GM19438 (cell line): ENCODE data around the gene SLC35F2.
"Not testable (repeated sequence)": the region's sequence is repeated elsewhere in the genome, so short reads cannot be mapped to it uniquely, and the experiment has no call there.

ENCODE experiments used
- ATAC-seq: cut with Tn5 transposase; IDR thresholded peaks from one replicate; pipeline ENCODE4 v1.9.1; 2021; ENCODE audit warnings: low read depth; ENCODE audit not compliant: unreplicated experiment

Gene SLC35F2

DNA sequence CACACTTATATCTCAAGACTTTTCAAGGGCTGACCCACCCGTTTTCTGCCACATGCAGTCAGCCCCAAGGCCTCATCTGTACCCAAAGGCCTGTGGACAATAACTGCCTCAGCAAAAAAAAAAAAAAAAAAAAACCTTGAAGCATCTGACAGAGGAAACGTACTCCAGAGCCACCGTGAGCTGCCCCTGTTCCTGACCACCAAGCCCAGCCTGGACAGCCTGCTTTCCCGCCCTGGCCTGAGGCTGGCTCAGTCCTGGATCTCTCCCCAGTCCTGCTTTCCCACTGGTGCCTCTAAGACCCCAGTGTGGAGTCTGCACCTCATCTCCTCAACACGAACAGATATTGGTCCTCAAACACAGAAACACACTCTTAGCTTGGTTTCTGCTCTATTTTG, 66.5 kb downstream of the SLC35F2 start:
- ATAC-seq = no peak

DNA sequence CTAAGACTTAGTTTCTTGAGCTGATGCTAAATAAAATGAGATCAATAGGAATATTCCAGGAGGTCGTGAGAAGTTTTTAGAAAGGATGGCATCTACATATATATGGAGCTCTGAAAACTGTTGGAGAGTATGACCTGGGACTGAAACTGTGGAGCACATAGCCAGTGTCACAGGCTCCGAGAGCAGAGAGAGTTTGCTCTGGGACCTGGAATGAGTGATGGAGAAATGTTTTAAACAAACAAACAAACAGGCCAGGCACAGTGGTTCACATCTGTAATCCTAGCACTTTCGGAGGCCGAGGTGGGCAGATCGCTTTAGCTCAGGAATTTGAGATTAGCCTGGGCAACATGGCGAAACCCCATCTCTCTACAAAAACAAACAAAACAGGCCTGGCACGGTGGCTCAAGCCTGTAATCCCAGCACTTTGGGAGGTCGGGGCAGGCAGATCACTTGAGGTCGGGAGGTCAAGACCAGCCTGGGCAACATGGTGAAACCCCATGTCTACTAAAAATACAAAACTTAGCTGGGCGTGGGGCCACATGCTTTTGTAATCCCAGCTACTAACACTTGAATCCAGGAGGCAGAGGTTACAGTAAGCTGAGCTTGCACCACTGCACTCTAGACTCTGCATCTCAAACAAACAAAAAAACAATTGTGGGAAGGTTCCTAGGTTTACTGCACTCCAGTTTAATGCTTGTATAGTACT, 67.1 kb downstream of the SLC35F2 start:
- no peak for ATAC-seq

DNA sequence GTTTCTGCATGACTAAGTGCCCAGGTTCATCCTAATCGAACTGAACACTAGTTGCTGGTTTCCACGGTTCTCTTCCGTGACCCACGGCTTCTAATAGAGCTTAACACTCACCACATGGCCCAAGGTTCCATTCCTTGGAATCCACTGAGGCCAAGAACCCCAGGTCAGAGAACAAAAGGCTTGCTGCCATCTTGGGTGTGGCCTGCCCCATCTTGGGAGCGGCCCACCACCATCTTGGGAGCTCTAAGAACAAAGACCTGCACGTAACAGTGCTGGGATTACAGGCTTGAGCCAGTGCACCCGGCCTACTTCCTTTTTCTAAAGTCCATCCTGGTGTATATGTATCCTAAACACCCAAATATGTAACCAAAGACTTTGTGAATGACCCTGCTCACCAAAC, 68.8 kb downstream of the SLC35F2 start:
- ATAC-seq = no peak

DNA sequence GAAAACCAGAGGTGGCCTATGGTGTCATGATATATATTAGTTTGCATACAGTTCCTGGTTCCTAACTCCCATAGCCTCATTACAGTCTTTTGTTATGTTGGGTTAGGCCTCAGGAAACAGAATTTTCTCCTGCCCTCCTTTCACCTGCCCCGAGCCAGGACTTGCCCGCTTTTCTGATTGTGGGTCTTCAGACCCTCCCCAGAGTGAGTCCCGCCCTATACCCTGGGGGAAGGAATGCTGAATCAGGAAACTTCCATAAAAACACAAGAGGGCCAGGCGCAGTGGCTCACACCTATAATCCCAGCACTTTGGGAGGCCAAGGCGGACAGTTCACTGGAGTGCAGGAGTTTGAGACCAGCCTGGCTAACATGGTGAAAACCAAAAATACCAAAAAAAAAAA, 70.9 kb downstream of the SLC35F2 start:
- no peak for ATAC-seq

DNA sequence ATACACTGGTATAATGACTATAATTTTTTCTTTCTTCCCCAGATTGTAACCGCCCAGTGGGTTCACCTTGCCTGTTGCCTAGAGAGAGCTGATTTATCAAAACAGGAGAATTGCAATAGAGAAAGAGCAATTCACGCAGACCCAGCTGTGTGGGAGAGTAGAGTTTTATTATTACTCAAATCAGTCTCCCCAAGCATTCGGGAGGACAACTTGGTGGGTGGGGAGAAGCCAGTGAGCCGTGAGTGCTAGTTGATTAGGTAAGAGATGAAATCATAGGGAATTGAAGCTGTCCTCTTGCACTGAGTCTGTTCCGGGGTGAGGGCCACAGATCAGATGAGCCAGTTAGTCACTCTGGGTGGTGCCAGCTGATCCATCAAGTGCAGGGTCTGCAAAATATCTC, 73.2 kb downstream of the SLC35F2 start:
- ATAC-seq = no peak

DNA sequence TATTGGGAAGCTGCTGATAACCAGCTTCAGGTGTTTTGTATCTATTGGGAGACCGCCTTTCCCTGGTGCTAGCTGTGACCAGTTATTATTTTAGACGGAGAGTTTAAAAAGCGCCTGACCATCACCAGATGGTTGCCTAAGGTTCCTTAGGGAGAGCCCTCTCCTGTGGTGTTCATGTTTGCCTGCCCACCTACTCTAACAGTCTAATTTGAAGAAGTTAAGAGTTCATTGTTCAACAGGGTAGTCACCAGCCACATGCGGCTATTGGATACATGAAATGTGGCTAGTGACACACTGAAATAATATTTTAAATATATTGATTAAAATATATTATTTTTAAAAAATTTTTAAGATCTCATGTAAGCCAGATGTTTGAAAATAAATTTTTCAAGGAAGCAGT, 75.5 kb downstream of the SLC35F2 start:
- ATAC-seq = no peak

DNA sequence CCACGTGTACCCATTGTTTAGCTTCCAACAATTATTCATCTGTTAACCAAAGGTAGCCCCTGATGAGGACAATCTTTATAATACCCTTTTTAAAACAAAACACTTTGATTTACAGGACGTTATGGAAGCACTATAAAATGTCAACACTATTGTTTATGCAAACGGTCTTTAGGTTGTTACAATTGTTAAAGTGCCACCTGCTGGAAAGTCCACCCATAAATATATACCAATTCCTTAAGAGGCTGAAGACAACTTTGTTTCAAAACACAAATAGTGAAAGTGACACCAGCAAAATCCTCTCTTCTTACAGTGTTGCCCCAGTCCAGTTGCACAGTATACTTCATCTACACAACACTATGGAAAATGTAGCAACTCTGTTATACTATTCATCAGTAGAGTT, 77.8 kb downstream of the SLC35F2 start:
- no peak for ATAC-seq

DNA sequence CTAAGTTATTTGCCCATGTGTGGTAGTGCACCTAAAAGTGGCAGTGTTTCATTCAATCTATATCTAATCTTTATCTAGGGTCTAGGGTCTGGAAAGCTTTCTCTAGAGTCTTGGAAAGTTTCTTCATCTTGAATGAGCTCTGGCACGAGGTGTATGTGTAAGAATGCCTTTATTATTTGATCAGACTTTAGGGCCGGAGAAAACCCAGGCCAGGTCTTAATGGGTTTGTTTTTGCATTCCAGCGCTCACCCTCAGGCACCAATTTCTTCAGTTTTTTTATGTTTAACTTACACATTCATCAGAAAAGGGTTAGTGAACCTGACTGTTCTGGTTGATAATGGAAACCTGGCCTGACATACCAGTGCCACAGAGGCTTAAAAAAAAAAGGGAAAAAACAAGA, 78.5 kb downstream of the SLC35F2 start:
- ATAC-seq = no peak

DNA sequence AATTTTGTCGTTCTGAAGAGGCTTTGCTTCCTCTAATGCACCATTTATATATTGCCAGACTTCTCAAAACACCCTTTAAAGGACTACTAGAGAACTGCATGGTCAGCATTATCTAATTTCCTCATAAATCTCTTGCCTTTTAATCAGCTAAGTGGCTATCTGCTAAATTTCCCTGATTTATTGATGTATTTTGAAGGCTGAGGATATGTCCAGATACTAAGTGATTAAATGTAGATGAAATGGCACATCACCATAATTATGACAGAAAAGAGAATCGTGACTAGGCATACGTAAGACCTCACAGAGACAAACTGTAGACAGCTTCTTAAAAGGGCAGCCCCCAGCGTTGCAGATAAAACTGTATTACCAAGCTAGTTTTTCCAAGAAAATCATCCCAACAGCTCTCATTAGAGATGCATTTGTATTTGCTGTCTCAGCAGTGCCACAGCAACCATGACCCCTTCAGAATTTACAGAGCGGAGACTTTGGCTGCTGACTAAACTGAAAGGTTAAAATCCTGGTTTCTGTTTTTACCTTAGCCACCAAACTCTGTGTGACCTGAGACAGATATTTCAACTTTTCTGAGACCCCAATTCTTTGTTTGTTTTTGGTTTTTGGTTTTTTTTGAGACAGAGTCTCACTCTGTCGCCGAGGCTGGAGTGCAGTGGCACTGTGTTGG, 79.6 kb downstream of the SLC35F2 start:
- ATAC-seq = no peak

DNA sequence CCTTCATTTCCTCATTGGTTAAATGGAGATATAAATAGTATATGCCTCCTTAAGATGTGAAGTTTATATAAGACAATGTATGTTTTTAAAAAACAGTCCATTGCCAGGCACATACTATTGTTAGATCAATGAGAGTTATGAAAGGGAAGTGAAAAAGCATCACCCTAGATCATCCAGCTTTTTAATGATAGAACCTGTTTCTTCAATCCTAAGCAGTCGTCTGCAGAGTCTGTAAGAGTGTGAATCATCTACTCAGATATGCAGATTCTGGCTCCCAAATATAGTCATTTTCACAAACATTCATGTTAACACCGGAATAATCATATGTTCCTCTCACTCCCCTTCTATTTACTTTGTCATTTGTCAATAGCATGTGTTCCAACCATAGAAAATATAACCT, 81.5 kb downstream of the SLC35F2 start:
- ATAC-seq = no peak

DNA sequence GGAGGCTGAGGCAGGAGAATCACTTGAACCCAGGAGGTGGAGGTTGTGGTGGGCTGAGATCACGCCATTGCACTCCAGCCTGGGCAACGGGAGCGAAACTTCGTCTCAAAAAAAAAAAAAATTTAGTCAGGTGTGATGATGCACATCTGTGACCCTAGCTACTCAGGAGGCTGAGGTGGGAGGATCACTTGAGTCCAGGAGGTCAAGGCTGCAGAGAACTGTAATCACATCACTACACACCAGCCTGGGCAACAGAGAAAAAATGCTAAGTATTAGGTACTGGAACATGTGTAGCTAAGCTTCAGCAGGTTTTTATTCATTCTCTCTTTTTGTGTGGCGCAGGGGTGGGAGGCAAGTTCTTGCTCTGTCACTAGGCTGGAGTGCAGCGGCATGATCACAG, 82.5 kb downstream of the SLC35F2 start:
- ATAC-seq = no peak

DNA sequence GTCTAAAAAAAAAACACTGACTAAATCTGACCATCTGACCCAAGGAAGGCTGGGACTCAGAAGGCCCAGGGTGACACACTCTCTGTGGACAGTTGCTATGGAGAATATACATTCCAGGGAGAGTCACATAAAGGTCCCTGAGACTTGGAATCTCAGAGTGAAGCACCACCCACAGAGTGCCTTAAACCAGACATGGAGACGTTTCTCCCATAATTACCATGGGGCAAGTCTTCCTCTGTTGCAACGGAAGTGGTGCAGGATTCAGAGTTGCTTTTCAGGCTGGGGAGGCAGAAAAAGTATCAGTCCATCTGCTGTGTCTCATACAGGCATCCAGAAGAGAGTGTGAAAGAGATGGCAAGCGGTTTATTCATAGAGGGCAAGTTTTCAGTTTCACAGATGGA, 88.0 kb downstream of the SLC35F2 start:
- no peak for ATAC-seq

DNA sequence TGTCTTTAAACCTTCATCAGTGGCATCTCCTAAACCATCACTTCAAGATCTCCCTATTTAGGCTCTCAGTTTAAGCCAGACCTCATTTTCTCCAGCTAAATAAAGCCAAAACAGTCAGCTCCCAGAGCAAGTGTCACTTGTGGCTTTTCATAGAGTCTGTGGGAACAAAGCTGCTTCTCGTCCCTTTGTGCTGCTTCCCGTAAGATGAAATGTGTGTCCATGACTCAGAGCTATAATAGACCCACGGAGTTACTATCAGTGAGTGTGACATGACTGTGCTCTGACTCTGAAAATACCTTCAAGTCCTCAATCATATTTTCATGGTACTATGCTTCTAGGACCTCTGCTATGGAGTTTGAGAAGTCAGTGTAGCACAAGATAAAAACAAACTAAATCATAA, 89.4 kb downstream of the SLC35F2 start:
- no peak for ATAC-seq

DNA sequence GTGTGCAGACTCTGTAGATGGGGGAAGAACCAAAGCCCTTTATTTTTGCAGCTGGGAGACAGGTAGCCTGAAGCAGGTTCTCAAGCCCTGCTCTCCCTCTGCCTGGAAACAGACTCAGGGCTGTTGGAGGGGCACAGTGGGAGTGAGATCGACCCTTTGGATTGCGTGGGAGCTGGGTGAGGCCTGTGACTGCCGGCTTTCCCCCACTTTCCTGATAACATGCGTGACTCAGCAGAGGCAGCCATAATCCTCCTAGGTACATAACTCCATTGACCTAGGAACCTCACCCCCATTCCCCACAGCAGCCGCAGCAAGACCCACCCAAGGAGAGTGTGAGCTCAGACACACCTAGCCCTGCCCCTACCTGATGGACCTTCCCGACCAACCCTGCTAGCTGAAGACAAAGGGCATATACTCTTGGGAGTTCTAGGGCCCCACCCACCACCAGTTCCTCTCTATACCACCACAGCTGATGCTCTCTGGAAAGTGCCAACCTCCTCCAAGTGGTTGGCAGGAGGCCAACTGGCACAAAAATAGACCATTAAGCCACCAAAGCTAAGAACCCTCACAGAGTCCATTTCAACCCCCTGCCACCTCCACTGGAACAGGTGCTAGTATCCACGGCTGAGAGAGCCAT, 99.8 kb downstream of the SLC35F2 start:
- ATAC-seq = not testable (repeated sequence)

DNA sequence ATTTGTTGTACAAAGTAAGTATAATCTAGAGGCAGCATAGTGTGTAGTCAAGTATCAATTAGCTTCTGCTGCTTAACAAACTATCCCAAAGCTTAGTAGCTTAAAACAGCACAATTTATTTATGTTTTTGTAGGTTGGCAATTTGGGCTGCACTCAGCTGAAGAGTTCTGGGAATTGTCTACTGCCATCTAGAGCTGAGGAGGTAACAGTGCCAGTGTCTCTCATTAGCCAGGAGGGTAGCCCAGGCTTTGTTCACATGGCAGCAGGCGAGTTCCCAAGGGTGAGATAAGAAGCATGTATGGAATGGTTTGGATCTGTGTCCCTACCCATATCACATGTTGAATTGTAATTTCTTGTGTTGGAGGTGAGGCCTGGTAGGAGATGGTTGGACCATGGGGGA, 100.9 kb downstream of the SLC35F2 start:
- no peak for ATAC-seq

DNA sequence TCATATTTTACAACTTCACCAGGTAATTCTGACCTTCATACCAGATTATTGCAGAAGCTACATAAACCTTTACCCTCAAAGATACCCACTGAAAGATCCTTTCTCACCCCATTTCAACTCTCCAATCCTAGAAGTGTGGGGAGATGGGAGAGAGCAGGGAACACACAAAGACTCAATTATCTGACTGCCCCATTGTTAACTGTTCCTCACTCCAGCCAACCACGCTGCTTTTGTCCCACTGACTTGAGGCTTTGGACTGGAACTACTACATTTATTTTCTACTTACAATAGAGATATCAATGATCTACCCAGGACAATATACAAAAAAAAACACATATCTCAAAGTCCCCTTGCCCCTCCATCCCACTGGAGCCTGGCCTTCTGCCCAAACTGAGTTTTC, 102.0 kb downstream of the SLC35F2 start:
- ATAC-seq = no peak

DNA sequence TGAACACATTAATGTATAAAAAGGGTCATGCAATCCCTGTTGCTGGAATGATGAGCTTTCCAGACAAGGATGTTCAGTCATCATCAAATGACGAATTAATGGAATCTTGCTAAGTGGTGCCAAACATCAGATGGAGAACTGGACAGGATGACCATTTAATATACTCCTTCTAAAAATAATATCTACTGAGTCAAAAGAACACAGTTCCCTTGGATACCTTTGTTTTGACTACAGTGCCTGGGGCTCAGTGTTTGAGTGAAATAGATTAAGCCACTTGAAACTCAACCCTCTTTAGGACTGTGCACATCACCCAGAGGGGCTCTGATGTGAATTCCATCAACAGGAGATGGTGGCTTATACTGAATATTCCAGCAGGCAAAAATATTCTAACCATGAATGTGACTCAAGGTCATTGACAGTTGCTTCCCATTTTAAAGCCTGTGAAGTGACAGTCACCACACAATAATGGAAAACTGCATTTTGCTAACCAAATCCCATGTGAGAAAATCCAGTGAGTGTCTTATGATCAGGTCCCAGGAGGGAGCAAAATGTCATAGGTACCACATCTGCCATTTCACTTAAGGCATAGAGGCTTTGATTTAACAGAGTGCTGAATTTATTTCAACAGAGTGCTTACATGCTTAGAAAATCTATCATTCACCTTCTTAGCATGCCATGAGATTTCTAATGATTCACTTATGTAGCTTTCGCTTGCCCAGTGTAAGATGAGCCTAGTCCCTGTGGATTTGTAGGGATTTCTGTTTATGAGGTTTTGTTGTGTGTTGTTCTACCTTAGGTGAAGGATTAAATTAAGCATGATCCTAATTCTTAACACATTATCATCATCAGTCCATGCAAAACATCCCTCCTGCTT, 105.4 kb downstream of the SLC35F2 start:
- ATAC-seq = no peak

DNA sequence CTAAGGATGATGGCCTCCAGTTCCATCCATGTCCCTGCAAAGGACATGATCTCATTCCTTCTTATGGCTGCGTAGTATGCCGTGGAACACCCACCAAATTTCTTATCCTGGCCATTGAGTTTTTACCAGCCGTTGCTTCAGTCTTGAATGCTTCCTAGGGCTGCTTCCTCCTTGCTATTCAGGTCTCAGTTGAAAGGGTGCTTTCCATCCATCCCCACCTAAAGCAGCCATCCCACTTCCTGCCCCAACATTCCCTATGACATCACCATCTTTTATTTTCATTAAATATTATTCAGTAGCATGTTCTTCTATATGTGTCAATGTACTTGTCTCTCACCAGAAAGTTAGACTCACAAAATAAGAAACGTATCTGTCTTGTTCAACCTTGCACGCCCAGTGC, 106.1 kb downstream of the SLC35F2 start:
- ATAC-seq = no peak

DNA sequence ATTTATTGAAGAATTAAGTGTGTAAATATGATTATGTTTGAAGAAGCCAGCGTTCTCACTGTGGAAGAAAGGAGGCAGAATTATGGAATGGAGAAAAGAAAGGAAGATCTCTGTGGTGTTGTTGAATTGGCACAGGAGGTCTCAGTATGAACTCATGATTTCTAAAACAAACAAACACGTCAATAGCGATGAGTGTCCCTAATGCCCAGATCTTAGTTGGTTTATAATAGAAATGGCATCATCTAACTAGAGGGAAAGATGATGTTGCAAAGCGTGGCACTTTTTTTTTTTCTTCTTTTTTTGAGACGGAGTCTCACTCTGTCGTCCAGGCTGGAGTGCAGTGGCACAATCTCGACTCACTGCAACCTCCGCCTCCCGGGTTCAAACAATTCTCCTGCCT, 107.5 kb downstream of the SLC35F2 start:
- ATAC-seq = no peak

DNA sequence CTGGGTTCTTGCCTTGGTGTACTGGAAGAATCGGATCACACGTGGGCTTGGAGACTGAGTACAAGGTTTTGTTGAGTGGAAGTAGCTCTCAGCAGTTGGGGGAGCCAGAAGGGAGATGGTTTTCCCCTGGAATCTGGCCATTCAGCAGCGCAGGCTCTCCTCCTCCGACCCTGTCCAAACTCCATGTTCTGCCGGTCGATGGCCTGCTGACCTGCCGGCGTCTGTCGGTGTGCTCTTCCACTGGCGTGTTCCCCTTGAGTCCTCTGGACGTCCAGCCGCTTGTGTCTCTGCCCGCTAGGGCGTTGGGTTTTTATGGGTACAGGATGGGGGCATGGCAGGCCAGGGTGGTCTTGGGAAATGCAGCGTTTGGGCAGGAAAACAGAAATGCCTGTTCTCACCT, 108.3 kb downstream of the SLC35F2 start:
- ATAC-seq = no peak

DNA sequence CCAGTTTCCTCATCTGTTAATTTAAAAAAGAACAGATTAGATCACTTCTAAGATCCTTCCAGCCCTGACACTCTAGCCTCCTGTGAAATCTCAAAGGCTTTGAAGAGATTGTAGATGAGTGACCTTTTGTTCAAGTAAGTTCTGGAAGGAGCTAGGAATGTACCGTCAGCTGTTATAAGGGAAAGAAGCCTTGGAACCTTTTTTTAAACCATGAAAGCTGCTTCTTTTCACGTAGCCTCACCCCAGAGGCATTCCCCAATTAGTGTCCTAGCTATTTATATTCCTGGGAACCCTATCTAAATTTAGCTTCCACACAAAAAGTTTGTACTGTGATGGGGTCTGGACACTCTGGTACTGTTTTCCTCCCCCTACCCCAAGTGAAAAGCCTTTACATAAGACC, 111.0 kb downstream of the SLC35F2 start:
- no peak for ATAC-seq
